ENCODE results near the gene SRSF2.
"Not testable (repeated sequence)": the region's sequence is repeated elsewhere in the genome, so short reads cannot be mapped to it uniquely, and the experiment has no call there.

The SRSF2 gene

GRCh38 chr17:76735586-76736348, 1.4 kb downstream of the SRSF2 start:
- Histone ChIP-seq H3K27ac (ENCODE audit: low read depth, low read length) (peak overlapping the region; percentile 99), H3K4me3 (ENCODE audit: low read length) (peak overlapping the region; percentile 99), H3K9ac (ENCODE audit: low read length) (peak overlapping the region; percentile 95), H3K27me3 (ENCODE audit: control insufficient read depth, insufficient read depth, low read length) (no peaks in the 10 kb centered on the region), H3K36me3 (ENCODE audit: control insufficient read depth, insufficient read depth, low read length) (peaks cover 25% of the 10 kb centered on the region), H3K4me1 (ENCODE audit: control insufficient read depth, insufficient read depth, low read length) (peaks cover 54% of the 10 kb centered on the region)

GRCh38 chr17:76735006-76735405, 2.1 kb downstream of the SRSF2 start:
- Histone ChIP-seq H3K27me3 (ENCODE audit: control insufficient read depth, insufficient read depth, low read length) (no peaks in the 10 kb centered on the region), H3K4me1 (ENCODE audit: control insufficient read depth, insufficient read depth, low read length) (peaks cover 46% of the 10 kb centered on the region), H3K36me3 (ENCODE audit: control insufficient read depth, insufficient read depth, low read length) (peaks cover 28% of the 10 kb centered on the region), H3K27ac (ENCODE audit: low read depth, low read length) (no peak overlapping the region), H3K4me3 (ENCODE audit: low read length) (peak overlapping the region; percentile 99), H3K9ac (ENCODE audit: low read length) (no peak overlapping the region)

GRCh38 chr17:76734080-76734840, 2.9 kb downstream of the SRSF2 start:
- peaks cover 28% of the 10 kb centered on the region for H3K36me3 ChIP-seq (ENCODE audit: control insufficient read depth, insufficient read depth, low read length)
- no peaks in the 10 kb centered on the region for H3K27me3 ChIP-seq (ENCODE audit: control insufficient read depth, insufficient read depth, low read length)
- H3K9ac ChIP-seq (ENCODE audit: low read length) = no peak overlapping the region
- H3K27ac ChIP-seq (ENCODE audit: low read depth, low read length) = no peak overlapping the region
- H3K4me1 ChIP-seq (ENCODE audit: control insufficient read depth, insufficient read depth, low read length) = peaks cover 41% of the 10 kb centered on the region
- peak overlapping the region; percentile 28 for H3K4me3 ChIP-seq (ENCODE audit: low read length)

- no peak overlapping the region for H3K9ac ChIP-seq (ENCODE audit: low read length)
- peaks cover 34% of the 10 kb centered on the region for H3K4me1 ChIP-seq (ENCODE audit: control insufficient read depth, insufficient read depth, low read length)
- peaks cover 28% of the 10 kb centered on the region for H3K36me3 ChIP-seq (ENCODE audit: control insufficient read depth, insufficient read depth, low read length)
- no peak overlapping the region for H3K4me3 ChIP-seq (ENCODE audit: low read length)
- H3K27ac ChIP-seq (ENCODE audit: low read depth, low read length) = no peak overlapping the region
- H3K27me3 ChIP-seq (ENCODE audit: control insufficient read depth, insufficient read depth, low read length) = no peaks in the 10 kb centered on the region
These were observed 3.5 kb downstream of the SRSF2 start for GRCh38 chr17:76733618-76733957.

GRCh38 chr17:76732734-76733617, 4.2 kb downstream of the SRSF2 start:
- Histone ChIP-seq H3K9ac (ENCODE audit: low read length) (no peak overlapping the region), H3K36me3 (ENCODE audit: control insufficient read depth, insufficient read depth, low read length) (peaks cover 28% of the 10 kb centered on the region), H3K27ac (ENCODE audit: low read depth, low read length) (no peak overlapping the region), H3K27me3 (ENCODE audit: control insufficient read depth, insufficient read depth, low read length) (no peaks in the 10 kb centered on the region), H3K4me3 (ENCODE audit: low read length) (no peak overlapping the region), H3K4me1 (ENCODE audit: control insufficient read depth, insufficient read depth, low read length) (peaks cover 30% of the 10 kb centered on the region)

GRCh38 chr17:76731800-76732733, 5.1 kb downstream of the SRSF2 start:
- not testable (repeated sequence) for H3K9ac ChIP-seq (ENCODE audit: low read length); H3K27me3 ChIP-seq (ENCODE audit: control insufficient read depth, insufficient read depth, low read length); H3K27ac ChIP-seq (ENCODE audit: low read depth, low read length); H3K4me3 ChIP-seq (ENCODE audit: low read length)
- peaks cover 38% of the 10 kb centered on the region for H3K4me1 ChIP-seq (ENCODE audit: control insufficient read depth, insufficient read depth, low read length)
- peaks cover 28% of the 10 kb centered on the region for H3K36me3 ChIP-seq (ENCODE audit: control insufficient read depth, insufficient read depth, low read length)

- Histone ChIP-seq H3K4me1 (ENCODE audit: control insufficient read depth, insufficient read depth, low read length) (peaks cover 29% of the 10 kb centered on the region), H3K27me3 (ENCODE audit: control insufficient read depth, insufficient read depth, low read length) (no peaks in the 10 kb centered on the region), H3K9ac (ENCODE audit: low read length) (no peak overlapping the region), H3K4me3 (ENCODE audit: low read length) (peak overlapping the region; percentile 96), H3K36me3 (ENCODE audit: control insufficient read depth, insufficient read depth, low read length) (peaks cover 13% of the 10 kb centered on the region), H3K27ac (ENCODE audit: low read depth, low read length) (no peak overlapping the region)
These were observed 9.2 kb downstream of the SRSF2 start for GRCh38 chr17:76727745-76728456.

- Histone ChIP-seq H3K4me1 (ENCODE audit: control insufficient read depth, insufficient read depth, low read length) (peaks cover 29% of the 10 kb centered on the region), H3K27ac (ENCODE audit: low read depth, low read length) (peak within 1 kb of the TSS; percentile 99), H3K27me3 (ENCODE audit: control insufficient read depth, insufficient read depth, low read length) (no peaks in the 10 kb centered on the region), H3K36me3 (ENCODE audit: control insufficient read depth, insufficient read depth, low read length) (peaks cover 11% of the 10 kb centered on the region), H3K4me3 (ENCODE audit: low read length) (peak within 1 kb of the TSS; percentile 96), H3K9ac (ENCODE audit: low read length) (peak within 1 kb of the TSS; percentile 93)
These were observed 10.1 kb downstream of the SRSF2 start, which contains the start of gene METTL23 for GRCh38 chr17:76726776-76727718. Gene METTL23, plus strand, starts transcription at chr17:76726839. Its CDS starts 2,872 bp downstream, at chr17:76729711.

- peak within 1 kb of the TSS; percentile 93 for H3K9ac ChIP-seq (ENCODE audit: low read length)
- H3K27ac ChIP-seq (ENCODE audit: low read depth, low read length) = peak within 1 kb of the TSS; percentile 99
- H3K27me3 ChIP-seq (ENCODE audit: control insufficient read depth, insufficient read depth, low read length) = no peaks in the 10 kb centered on the region
- H3K4me3 ChIP-seq (ENCODE audit: low read length) = peak within 1 kb of the TSS; percentile 96
- H3K4me1 ChIP-seq (ENCODE audit: control insufficient read depth, insufficient read depth, low read length) = peaks cover 27% of the 10 kb centered on the region
- peaks cover 16% of the 10 kb centered on the region for H3K36me3 ChIP-seq (ENCODE audit: control insufficient read depth, insufficient read depth, low read length)
These were observed 10.8 kb downstream of the SRSF2 start, which contains the start of gene JMJD6 for GRCh38 chr17:76726231-76726775. Gene JMJD6, minus strand, starts transcription at chr17:76726606. Its CDS starts 131 bp downstream, at chr17:76726475.

GRCh38 chr17:76725580-76726230, 11.4 kb downstream of the SRSF2 start:
- H3K27ac ChIP-seq (ENCODE audit: low read depth, low read length) = peak overlapping the region; percentile 99
- H3K36me3 ChIP-seq (ENCODE audit: control insufficient read depth, insufficient read depth, low read length) = peaks cover 22% of the 10 kb centered on the region
- H3K4me3 ChIP-seq (ENCODE audit: low read length) = peak overlapping the region; percentile 96
- no peaks in the 10 kb centered on the region for H3K27me3 ChIP-seq (ENCODE audit: control insufficient read depth, insufficient read depth, low read length)
- H3K9ac ChIP-seq (ENCODE audit: low read length) = peak overlapping the region; percentile 93
- peaks cover 27% of the 10 kb centered on the region for H3K4me1 ChIP-seq (ENCODE audit: control insufficient read depth, insufficient read depth, low read length)
